Right lobe of liver (tissue), 6 donors: ENCODE results near the gene C2orf92. TPM values are rescaled to one million over a fixed set of nuclear protein-coding genes. Genes with fewer than 3 reads are reported as not detected.
A peak's percentile ranks its signal among the peaks of the same experiment; 100 is the strongest.

Source experiments
- ATAC-seq, 4 donors: fragments of 200-7000 bp; cut with Tn5 transposase; one replicate each; pipeline ENCODE4 v1.9.1; 2020; ENCODE audit warnings: mild to moderate bottlenecking in 4 of 4, moderate library complexity in 4 of 4
- DNase-seq, 3 donors: peaks; one replicate each; pipeline ENCODE4 v3.0.0-alpha.2; 2020
- H3K27ac ChIP-seq, 3 donors: fragments of 200-600 bp; one replicate each; pipeline ENCODE4 v1.8.0; 2022
- H3K27me3 ChIP-seq, 2 donors: fragments of 200-600 bp; one replicate each; pipeline ENCODE4 v1.8.0; 2022
- H3K36me3 ChIP-seq, 4 donors: fragments of 200-600 bp; sonication (generic) in 1 of 4; one replicate each; pipeline versions ENCODE4 v1.5.1 to v1.8.0; 2017 to 2022; ENCODE audit warnings: control low read depth in 1 of 4
- H3K4me1 ChIP-seq, 4 donors: fragments of 200-600 bp; sonication (generic) in 1 of 4; one replicate each; pipeline versions ENCODE4 v1.5.1 to v1.8.0; 2017 to 2022; ENCODE audit warnings: control low read depth in 1 of 4
- H3K4me3 ChIP-seq, 3 donors: fragments of 200-600 bp; one replicate each; pipeline ENCODE4 v1.8.0; 2022
- H3K9me3 ChIP-seq, 4 donors: fragments of 200-600 bp; sonication (generic) in 1 of 4; one replicate each; pipeline versions ENCODE4 v1.5.1 to v1.8.0; 2017 to 2022; ENCODE audit warnings: control low read depth in 1 of 4
- POLR2A ChIP-seq: fragments of 450-650 bp; IDR thresholded peaks from one replicate; pipeline ENCODE4 v1.6.1; 2017; ENCODE audit warnings: antibody characterized with exemption, mild to moderate bottlenecking
- WGBS: methylation state at CpG from one replicate; pipeline ENCODE4 v1.1.6; 2018; ENCODE audit warnings: low coverage, low lambda C conversion rate; ENCODE audit not compliant: insufficient coverage; ENCODE audit errors: missing lambda C conversion rate; 5-methylcytosine and 5-hydroxymethylcytosine counted together
- intact Hi-C, 2 donors: fragments of 100-400 bp; cut with DNase I; formaldehyde crosslinking; loops; one replicate each; pipeline versions ENCODE4 v1.11.2 to v1.14.1; 2022
- total RNA-seq, 6 experiments: library from RNA; depleted of rRNA in 2 of 6; stranded (reverse); fragments of >200 nt in 2 of 6; fragmentation: NEBNext Ultra II Directional in 3 of 6; extraction: Animal tissue kit (Norgen Biotek cat#: 25700) in 3 of 6; gene quantifications; one replicate each; pipeline versions ENCODE4 v1.1.0 to v1.2.4, GENCODE V29; 2016 to 2023
- TF ChIP-seq, protein P1 (sequence below), 4 donors: fragments of 200-600 bp in 3 of 4; fragments of 450-650 bp in 1 of 4; IDR thresholded peaks; one replicate each; pipeline versions ENCODE4 v1.5.1 to v1.8.0; 2016 to 2022; ENCODE audit warnings: antibody characterized with exemption in 4 of 4, mild to moderate bottlenecking in 2 of 4
- donor health status: DM: no; HTN: yes; CAD: no.
- donor health status: DM: no; HTN: no; CAD: no.
- donor health status: DM: no; HTN: no; CAD: no.
- donor health status: DM: no; HTN: yes; CAD: no.
- donor health status: DM: no; HTN: yes; CAD: no.

The C2orf92 gene
- total RNA-seq, 6 experiments from 2014 or later: 2.0 to 12.8 (median 4.4) TPM

DNA sequence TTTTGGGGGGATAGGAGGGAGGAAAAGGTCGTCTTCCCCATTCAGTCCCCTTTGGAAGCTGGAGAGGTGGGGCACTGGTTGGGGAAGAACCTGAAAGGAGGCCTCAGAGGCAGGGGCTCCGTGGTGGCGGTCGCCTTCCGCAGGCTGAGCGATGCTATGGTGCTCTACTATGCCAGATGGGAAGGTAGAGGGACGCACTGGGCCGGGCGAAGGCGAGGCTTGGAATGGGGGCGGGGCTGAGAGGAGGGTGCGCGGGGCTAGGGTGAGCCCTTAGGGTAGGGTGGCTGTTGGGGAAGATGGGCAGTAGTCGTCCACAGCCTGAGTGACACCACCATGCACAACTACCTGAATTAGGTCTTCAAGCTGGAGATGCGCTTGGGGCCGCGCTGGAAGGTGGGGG, 55.0 kb downstream of the C2orf92 start:
- peak in 1 of 4 donors; percentile 17 for ATAC-seq
- WGBS: 70% methylated on average over 9 of the region's 17 CpGs
- intact Hi-C loops: loop anchor here in 1 of 2 donors (5.0 kb wide), 1 partner anchor 758 kb away; no protein-coding TSS in a partner anchor
- no peak for DNase-seq
- no peaks in the 10 kb centered on the region for H3K4me1 ChIP-seq
- H3K4me3 ChIP-seq: no peak overlapping the region
- H3K36me3 ChIP-seq: no peaks in the 10 kb centered on the region
- no peak overlapping the region for H3K27ac ChIP-seq
- H3K9me3 ChIP-seq: no peaks in the 10 kb centered on the region
- H3K27me3 ChIP-seq: no peaks in the 10 kb centered on the region
- no peak for TF ChIP-seq POLR2A
- TF ChIP-seq, protein P1, sequence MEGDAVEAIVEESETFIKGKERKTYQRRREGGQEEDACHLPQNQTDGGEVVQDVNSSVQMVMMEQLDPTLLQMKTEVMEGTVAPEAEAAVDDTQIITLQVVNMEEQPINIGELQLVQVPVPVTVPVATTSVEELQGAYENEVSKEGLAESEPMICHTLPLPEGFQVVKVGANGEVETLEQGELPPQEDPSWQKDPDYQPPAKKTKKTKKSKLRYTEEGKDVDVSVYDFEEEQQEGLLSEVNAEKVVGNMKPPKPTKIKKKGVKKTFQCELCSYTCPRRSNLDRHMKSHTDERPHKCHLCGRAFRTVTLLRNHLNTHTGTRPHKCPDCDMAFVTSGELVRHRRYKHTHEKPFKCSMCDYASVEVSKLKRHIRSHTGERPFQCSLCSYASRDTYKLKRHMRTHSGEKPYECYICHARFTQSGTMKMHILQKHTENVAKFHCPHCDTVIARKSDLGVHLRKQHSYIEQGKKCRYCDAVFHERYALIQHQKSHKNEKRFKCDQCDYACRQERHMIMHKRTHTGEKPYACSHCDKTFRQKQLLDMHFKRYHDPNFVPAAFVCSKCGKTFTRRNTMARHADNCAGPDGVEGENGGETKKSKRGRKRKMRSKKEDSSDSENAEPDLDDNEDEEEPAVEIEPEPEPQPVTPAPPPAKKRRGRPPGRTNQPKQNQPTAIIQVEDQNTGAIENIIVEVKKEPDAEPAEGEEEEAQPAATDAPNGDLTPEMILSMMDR (IDR thresholded peaks at IDR 0.05): no peak

DNA sequence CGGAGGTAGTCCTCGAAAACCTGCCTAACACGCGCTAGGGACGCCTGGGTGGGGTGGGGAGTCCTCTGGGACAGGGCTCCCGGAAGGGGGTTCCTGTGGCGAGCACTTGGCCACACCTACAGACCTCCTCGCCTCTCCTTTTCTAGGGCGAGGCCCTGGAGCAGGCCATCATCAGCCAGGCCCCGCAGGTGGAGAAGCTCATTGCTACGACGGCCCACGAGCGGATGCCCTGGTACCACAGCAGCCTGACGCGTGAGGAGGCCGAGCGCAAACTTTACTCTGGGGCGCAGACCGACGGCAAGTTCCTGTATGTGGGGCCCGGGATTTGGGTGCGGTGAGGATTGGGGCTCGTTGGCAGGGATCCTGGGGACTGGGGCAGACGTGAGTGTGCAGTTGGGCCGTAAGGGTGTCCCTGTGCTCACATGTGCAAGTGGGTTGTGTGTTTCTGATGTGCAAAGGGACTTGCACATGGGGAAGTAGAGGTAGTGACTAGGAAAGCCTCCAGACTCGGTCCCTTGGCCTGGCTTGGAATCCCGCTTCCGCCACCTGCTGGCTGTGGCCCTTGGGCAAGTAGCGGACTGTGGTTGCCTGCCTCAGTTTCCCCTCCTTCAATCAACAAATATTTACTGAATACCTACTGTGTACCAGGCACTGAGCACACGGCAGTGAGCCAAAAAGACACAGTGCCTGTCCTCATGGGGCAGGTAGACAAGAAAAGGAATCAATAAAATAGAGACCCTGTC, 55.6 kb downstream of the C2orf92 start:
- H3K27ac ChIP-seq: no peak overlapping the region
- ATAC-seq (no peak), DNase-seq (peak in 1 of 3 donors; percentile 43)
- H3K4me1 ChIP-seq: no peaks in the 10 kb centered on the region
- intact Hi-C loops: loop anchor here in 1 of 2 donors (5.0 kb wide), 1 partner anchor 757 kb away; no protein-coding TSS in a partner anchor
- H3K9me3 ChIP-seq: no peaks in the 10 kb centered on the region
- no peak overlapping the region for H3K4me3 ChIP-seq
- H3K36me3 ChIP-seq: no peaks in the 10 kb centered on the region
- no peak for TF ChIP-seq POLR2A
- TF ChIP-seq, protein P1 (IDR thresholded peaks at IDR 0.05): no peak
- WGBS: 96% methylated on average over 9 of the region's 31 CpGs
- H3K27me3 ChIP-seq: no peaks in the 10 kb centered on the region

DNA sequence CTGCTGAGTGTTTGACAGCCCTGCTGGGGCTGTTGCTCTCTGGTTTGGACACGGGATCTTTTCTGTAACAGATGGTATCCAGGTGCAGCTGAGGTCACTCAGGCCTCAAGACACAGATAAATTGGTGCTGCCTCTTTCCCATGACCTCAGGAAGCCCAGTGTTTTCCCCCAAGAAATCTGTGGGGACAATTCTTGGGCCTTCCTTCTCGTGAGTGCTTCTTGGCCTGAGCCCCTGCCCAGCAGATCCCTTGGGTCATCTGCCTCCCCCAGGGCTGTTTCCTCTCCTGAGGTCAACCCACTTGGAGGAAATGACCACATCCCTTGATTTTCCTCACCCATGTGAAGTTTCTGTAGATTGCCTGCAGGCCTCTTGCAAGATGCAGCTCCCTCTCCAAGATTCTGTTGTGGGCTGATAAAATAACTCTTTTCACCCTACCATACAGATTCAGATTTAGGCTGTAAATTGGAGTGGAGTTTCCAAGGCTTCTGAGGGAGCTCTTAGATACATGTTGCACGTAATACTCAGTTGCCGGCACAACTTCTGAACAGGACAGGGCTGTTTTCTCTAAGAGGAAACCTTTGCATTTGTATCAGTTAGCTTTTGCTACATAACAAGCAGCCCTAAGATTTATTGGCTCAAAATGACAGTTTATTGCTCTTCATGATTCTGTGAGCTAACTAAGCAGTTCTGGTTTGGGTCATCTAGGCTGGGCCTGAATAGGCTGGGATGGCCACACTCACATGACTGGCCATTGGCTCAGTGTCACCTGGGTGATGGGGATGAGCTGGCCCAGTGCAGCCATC, 57.0 kb downstream of the C2orf92 start:
- intact Hi-C loops: no loop called here
- DNase-seq: peak in 1 of 3 donors; percentile 17

DNA sequence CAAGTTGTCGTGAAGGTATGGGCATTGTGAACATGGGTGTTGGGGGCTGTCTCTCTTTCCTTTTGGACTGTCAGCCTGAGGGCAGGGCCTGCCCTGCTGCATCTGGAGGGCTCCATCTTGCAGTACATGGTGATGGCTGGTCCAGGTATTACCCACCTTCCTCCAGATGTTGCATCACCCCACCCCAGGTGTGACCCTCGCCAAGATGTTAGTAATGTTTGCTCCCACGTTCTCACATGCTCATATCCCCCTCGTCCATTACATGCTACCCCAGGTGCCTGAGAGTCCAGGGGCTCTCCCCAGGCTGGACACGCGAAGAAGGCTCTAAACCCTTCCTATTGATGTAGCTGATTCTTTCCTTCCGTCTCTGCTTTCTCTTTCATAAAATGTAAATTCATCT, 57.8 kb downstream of the C2orf92 start:
- Histone ChIP-seq H3K4me1 (no peaks in the 10 kb centered on the region), H3K4me3 (no peak overlapping the region), H3K27me3 (no peaks in the 10 kb centered on the region), H3K9me3 (no peaks in the 10 kb centered on the region), H3K27ac (no peak overlapping the region), H3K36me3 (no peaks in the 10 kb centered on the region)
- ATAC-seq: no peak
- 47% methylated on average over 3 of the region's 7 CpGs for WGBS
- DNase-seq: peak in 1 of 3 donors; percentile 23
- intact Hi-C loops: no loop called here
- TF ChIP-seq, protein P1 (IDR thresholded peaks at IDR 0.05): no peak
- TF ChIP-seq POLR2A: no peak

More for the DNA sequence above, 57.0 kb downstream of the C2orf92 start:
- peak in 1 of 4 donors; percentile 57 for ATAC-seq
- H3K9me3 ChIP-seq: no peaks in the 10 kb centered on the region
- 84% methylated on average over 4 of the region's 4 CpGs for WGBS
- no peaks in the 10 kb centered on the region for H3K4me1 ChIP-seq
- no peak overlapping the region for H3K27ac ChIP-seq
- TF ChIP-seq, protein P1 (IDR thresholded peaks at IDR 0.05): no peak
- TF ChIP-seq POLR2A: no peak
- H3K36me3 ChIP-seq: no peaks in the 10 kb centered on the region
- H3K4me3 ChIP-seq: no peak overlapping the region
- H3K27me3 ChIP-seq: no peaks in the 10 kb centered on the region
